H54 (cell line): ENCODE results near the gene SOX6.

ENCODE experiments used
- DNase-seq: peaks from one replicate; pipeline ENCODE4 v3.0.0; 2011; ENCODE audit warnings: low spot score, mixed read lengths; ENCODE audit not compliant: insufficient read length
- FAIRE-seq: peaks from 3 replicates; lab custom pipeline; 2011; peaks lifted over from hg19 to GRCh38; lab: Jason Lieb, UNC
- POLR2A ChIP-seq: IDR thresholded peaks from 2 replicates; pipeline ENCODE4 v1.6.1; 2011; ENCODE audit warnings: low read depth, mild to moderate bottlenecking, low read length

The SOX6 gene

DNA sequence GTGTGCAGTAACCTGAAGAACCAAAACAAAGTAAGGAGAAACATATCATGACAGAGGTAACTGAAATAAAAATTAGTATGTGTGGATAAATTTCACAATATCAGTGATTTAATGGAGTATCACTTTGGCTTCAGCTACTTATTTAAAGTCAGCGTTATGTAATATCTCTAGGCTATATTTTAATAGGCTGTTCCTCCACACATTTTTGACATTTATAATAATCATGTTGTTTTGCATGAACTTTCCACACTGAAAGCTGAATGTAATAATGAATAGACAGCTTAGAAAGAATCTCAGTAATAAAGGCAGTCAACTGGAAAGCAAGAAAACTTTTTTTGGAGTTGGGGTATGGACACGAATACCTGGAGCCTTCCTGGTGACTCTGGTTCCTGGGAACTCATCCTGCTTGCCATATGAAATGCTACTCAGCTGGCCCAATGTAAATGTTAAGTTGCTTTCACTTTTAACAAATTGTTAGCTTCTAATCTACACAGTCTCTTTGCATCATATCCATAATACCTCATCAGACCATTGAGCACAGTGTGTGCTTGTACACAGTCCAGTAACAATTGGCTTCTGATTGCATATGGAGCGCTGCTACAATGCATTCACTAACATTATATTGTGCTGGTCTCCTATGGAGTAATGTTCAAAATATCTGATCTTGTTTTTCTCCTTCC, 257.7 kb downstream of the SOX6 start:
- DNase-seq, result no peak
- FAIRE-seq, result no peak
- no peak for TF ChIP-seq POLR2A

DNA sequence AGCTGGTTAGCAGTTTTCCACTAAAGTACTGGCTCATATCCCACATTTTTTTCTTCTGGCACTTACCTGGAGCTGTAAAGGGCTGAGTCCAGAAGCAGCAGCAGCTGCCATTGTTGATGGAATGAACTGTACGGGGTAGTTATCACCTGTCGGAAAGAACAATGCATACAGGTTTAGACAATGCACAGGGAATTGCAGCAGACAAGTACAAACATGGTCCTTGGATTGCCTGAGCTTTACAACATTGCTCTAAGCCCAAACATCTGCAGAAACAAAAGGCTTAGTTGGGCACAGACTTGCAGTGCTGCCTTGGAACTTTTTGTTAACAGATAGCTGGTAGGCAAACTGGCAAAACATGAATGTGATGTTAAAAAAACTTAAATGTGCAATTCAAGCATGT, 258.8 kb downstream of the SOX6 start:
- TF ChIP-seq POLR2A, result no peak
- DNase-seq (no peak), FAIRE-seq (no peak)

DNA sequence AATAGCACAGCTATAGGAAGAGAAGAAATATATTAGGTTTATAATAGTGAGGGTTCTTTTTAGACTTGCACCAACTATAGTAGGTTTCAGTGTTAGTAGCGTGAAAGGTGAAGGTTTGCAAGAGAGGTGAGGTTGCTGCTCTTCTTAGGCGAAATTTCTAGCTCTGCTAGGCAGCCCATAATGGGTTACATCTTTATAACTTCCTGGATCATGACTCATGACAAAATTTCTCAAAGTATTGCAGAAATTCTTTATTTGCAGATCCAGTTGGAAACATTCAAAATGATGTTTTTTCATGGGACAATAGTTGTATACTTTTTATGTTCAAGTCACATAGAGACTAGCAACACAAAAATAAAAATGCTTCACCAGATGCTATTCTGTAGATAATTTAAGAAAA, 260.0 kb downstream of the SOX6 start:
- no peak for FAIRE-seq
- no peak for TF ChIP-seq POLR2A
- DNase-seq, result no peak

DNA sequence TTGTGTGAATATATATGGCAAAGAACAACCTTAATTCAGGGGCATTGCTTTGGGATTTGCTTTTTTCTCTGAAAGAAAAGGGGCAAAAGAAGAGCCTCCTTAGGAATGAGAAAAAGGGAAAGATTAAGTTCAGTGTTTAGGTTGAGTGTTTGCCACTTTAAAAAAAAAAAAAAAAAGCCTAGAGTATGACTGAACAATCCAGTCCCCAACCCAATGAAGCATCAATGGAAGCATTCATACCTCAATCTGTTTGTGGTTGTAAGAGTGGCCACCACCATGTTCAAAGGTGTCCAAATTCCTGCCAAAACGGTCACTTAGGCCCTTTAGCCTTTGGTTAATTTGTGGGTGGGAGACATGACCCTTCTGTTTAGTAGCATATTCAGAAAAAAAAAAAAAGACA, 260.6 kb downstream of the SOX6 start:
- no peak for FAIRE-seq
- no peak for TF ChIP-seq POLR2A
- DNase-seq, result no peak

DNA sequence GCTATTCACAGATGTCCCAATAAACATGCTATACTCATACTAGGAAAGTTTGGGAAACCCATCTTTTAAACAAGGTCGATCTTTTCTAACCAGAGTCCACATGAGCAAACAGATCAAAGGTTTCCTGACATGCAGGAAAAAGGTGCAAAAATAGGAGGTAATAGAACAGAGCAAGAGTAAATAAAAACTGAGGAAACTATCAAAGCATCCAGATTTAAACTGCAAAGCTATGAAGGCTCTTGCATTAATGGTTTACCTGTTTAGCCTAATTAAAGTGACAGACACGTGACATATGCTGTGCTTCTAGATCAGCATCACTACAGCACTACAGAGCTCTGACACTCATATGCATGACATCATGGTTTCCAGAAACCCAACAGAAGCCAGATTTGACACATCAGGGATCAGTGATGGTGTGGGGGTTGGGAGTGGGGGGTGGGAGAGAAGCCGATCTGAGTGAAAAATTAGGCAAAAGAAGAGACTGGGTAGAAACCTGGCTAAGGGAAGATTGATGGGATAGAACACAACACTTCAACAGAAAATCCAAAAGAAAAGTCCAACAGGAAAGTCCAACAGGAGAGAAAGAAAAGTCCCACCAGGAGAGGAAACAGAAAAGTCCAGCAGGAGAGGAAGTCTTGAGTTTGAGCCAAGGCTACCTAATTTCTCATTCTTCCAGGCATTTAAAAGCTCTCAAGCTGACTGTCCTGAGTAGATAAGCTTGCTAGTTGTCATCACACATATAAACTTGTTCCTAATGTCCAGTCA, 262.3 kb downstream of the SOX6 start:
- no peak for TF ChIP-seq POLR2A
- FAIRE-seq, result no peak
- DNase-seq, result no peak

DNA sequence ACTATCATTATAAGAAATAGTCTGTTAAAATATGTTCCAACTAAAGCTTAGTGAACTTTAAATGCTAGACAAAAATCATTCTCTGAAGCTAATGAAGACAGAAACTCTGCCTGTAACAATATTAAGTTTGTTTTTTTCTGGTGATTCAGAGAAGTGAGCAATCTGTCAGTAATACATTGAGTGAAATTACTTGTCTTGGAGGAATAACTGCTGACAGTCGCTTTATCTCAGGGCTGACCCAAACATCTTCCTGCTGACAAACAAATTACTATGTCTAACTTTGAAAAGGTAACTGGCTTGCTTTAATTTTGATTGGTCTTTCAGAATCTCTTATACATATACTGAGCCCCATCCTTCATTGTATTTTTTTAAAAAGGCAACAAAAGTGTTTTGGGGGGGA, 264.5 kb downstream of the SOX6 start:
- TF ChIP-seq POLR2A, result no peak
- FAIRE-seq (no peak), DNase-seq (no peak)

DNA sequence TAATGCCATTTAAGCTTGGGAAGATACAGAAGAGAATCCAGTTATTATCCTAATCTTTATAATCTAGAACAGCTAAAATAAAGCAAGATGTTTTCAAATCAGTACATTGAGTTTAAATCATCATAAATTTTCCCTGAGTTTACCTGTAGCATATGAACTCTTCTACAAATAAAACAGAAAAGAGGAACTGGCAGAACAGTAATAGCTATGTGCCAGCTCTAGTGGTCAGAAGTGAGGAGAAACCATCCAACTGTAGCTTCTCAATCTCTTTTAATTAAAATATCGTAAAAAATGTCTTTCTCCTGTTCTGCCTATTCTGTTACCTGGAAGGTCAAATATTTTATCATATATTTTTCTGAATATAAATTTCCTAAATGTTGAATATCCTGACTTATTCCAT, 266.9 kb downstream of the SOX6 start:
- DNase-seq (no peak), FAIRE-seq (no peak)
- no peak for TF ChIP-seq POLR2A

DNA sequence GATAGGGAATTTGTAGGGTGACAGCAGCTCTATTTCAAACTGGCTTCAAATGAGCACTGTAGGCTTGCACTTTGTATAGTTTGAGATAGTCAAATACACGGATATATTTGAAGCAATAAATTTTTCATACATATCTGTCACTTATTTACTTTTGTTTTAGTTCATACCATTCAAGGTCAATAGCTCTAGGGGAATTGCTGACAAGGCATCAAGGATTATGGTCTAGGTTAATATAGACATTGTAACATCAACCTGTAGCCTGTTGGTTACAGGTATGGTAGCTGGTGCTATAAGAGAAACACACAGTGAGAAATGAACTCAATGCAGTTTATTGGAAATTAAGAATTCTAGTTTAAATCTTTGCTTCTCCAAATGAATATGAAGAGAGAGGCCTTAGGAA, 267.6 kb downstream of the SOX6 start:
- DNase-seq (no peak), FAIRE-seq (no peak)
- no peak for TF ChIP-seq POLR2A

DNA sequence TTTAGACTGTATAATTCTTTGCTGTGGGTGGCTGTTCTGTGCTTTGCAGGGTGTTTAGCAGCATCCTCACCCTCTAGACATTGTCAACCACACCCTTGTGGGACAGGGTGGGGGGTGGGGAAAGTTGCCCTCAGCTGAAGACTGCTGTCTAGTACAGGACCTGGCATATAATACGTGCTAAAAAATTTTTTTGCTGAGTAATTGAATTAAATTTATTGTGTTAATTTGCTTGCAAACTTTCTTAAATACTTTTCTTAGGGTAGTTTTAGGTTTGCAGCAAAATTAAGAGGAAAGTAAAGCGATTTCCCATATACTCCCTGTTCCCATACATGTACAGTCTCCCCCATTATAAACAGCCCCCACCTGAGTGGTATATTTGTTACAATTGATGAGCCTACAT, 268.5 kb downstream of the SOX6 start:
- TF ChIP-seq POLR2A, result no peak
- FAIRE-seq (no peak), DNase-seq (no peak)

DNA sequence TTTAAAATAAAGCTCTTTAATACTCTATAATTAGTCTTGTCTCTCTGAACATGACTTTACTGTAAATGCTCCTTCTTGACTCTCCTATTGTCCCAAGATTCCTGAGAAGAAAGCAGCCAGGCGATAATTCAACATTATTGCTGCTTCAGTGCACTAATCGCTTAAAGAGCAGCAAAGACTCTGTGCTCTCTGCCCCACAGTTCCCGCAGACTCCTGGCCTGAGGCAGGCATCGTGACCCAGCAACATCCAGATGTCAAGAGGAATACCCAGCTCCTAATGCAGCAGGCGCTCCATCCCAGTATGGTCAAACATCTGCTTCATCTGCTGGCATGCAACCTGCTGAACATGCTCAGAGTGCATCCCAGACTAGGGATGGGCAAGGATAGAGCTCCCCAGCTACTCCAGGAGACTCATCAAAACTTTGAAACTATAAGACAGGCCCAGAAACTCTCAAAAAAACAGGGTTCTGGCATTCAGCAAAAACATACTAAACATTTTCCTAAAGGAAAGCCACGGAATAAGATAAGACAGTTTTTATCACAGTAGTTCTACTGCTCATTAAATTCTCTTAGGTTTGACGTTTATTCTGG, 270.0 kb downstream of the SOX6 start:
- FAIRE-seq (no peak), DNase-seq (no peak)
- no peak for TF ChIP-seq POLR2A

DNA sequence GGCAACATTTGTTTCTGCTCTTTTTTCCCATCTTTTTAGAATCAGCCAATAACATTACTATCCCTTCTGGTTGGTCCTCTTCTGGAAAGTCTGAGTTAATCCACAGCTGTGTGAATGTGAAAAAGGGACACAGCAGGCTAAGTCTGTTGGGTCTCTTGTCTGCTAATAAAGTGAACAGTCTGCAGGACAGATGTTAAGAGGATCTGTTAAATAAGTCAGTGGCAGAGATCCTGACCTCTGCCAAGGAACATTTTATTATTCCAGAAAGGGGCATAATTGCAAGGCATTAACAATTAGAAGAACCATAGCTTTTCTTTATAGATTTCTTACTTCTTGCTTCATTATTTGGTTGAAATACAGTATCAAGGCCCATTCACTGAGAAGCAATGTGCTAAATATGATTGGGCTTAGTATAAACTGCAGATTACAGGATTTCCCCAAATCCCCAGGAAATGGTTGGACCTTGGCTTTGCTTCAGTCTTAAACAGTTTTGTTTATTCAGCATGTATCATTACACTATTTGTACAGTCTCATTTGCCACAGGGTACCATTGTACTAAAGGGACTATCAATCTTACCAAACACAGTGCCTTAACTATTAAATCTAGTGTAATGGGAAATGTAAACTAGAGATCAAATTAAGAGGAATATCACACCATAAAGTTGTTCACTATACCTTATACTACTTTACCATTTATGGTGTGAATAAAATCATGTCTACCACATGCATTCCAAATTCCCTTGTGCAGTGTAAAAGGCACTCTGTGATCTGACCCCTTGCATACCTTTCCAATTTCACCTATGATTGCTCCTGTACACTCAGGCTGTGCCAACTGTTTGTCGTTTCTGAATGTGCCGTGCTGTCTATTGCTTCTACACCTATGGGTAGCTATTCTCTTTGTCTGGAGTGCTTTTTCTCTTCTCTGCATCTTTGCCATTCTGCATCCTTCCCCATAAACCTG, 274.0 kb downstream of the SOX6 start:
- no peak for FAIRE-seq
- no peak for TF ChIP-seq POLR2A
- no peak for DNase-seq

DNA sequence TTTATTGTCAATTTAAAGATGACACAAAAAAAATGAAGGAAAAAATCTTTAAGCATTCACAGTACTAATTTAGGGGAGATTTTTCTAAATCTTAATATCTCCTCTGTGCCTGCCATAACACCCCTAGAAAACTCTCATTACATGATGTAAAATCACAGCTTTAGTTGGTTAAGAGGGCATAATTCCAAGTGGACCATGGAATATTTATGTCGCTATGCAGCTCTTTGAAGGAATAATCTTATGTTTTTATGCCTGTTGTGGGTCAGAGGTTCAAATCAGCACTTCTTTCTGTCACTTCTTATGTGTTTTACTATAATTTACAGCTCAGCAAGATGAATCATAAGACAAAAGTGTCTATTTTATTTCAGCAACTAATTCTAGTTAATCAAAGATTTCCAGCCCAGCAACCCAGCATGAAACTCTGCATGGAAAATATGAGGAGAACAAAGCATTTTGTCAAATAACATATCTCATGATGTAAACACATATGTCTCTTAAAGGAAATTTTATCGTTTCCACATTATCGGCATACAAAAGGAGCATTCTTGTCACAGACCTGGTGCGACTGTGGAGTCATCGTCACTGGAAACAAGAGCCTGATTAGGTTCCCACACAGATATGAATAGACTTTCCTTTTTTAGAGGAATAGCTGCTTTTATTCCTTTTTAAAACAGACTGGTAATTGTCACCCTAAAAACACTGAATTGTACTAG, 274.8 kb downstream of the SOX6 start:
- FAIRE-seq (no peak), DNase-seq (no peak)
- no peak for TF ChIP-seq POLR2A
